HepG2 (cell line): ENCODE results near the gene AKAP1. TPM values are rescaled to one million over a fixed set of nuclear protein-coding genes. Genes with fewer than 3 reads are reported as not detected.
A peak's percentile ranks its signal among the peaks of the same experiment; 100 is the strongest.

ENCODE experiments used
- ARID3A ChIP-seq: IDR thresholded peaks from 2 replicates; pipeline ENCODE4 v1.6.1; 2012; ENCODE audit warnings: low read depth, low read length, improper control_type of control experiment
- CBX5 ChIP-seq: sonication (generic); formaldehyde crosslinking; IDR thresholded peaks from 2 replicates; pipeline ENCODE4 v1.4.0; 2020; ENCODE audit warnings: missing genetic modification reagents, borderline replicate concordance
- IRX3 ChIP-seq: sonication (generic); formaldehyde crosslinking; IDR thresholded peaks from 2 replicates; pipeline ENCODE4 v1.8.1; 2023; ENCODE audit warnings: mild to moderate bottlenecking, low read depth, missing genetic modification reagents, borderline replicate concordance
- KDM5B ChIP-seq: sonication (generic); formaldehyde crosslinking; IDR thresholded peaks from 2 replicates; pipeline ENCODE4 v1.4.0; 2020; ENCODE audit warnings: missing genetic modification reagents, mild to moderate bottlenecking, borderline replicate concordance
- MED8 ChIP-seq: sonication (generic); formaldehyde crosslinking; IDR thresholded peaks from 2 replicates; pipeline ENCODE4 v1.8.1; 2023; ENCODE audit warnings: mild to moderate bottlenecking, missing genetic modification reagents; ENCODE audit not compliant: insufficient replicate concordance
- NBN ChIP-seq: fragments of 450-650 bp; conservative IDR thresholded peaks from 2 replicates; pipeline ENCODE4 v1.6.1; 2017
- NFE2 ChIP-seq: sonication (generic); formaldehyde crosslinking; IDR thresholded peaks from 2 replicates; pipeline ENCODE4 v1.4.0; 2020; ENCODE audit warnings: missing genetic modification reagents
- PHB2 ChIP-seq: fragments of 450-650 bp; IDR thresholded peaks from 2 replicates; pipeline ENCODE4 v1.6.1; 2018; ENCODE audit not compliant: partially characterized antibody
- PPARG ChIP-seq: conservative IDR thresholded peaks from 2 replicates; pipeline ENCODE4 v1.6.1; 2016; ENCODE audit warnings: missing biosample characterization, missing genetic modification reagents
- SKIL ChIP-seq: sonication (generic); formaldehyde crosslinking; IDR thresholded peaks from 2 replicates; pipeline ENCODE4 v1.8.0; 2022; ENCODE audit warnings: missing genetic modification reagents, mild to moderate bottlenecking, moderate library complexity, borderline replicate concordance
- TRAFD1 ChIP-seq: sonication (generic); formaldehyde crosslinking; IDR thresholded peaks from 2 replicates; pipeline ENCODE4 v1.5.1; 2020; ENCODE audit warnings: missing genetic modification reagents, mild to moderate bottlenecking, borderline replicate concordance
- U2AF2 ChIP-seq: fragments of 200-400 bp; formaldehyde crosslinking; IDR thresholded peaks from 2 replicates; pipeline ENCODE4 v1.6.1; 2017; ENCODE audit warnings: low read depth, mild to moderate bottlenecking, low read length
- XRCC5 ChIP-seq: fragments of 200-400 bp; formaldehyde crosslinking; optimal IDR thresholded peaks from 2 replicates; pipeline ENCODE3; 2017; ENCODE audit warnings: mild to moderate bottlenecking, low read length
- ZBTB25 ChIP-seq: IDR thresholded peaks from 2 replicates; pipeline ENCODE4 v1.6.1; 2018; ENCODE audit warnings: missing genetic modification reagents
- ZZZ3 ChIP-seq: sonication (generic); formaldehyde crosslinking; IDR thresholded peaks from 2 replicates; pipeline ENCODE4 v1.4.0; 2020; ENCODE audit warnings: missing genetic modification reagents, mild to moderate bottlenecking, borderline replicate concordance
- polyA plus RNA-seq, 8 experiments: library from polyadenylated mRNA; depleted of rRNA in 3 of 8; stranded (reverse) in 7 of 8; unstranded in 1 of 8; fragments of >200 nt; fragmentation: Illumina TruSeq in 4 of 8; extraction: Trizol in 4 of 8; gene quantifications; 2 replicates each; pipeline versions ENCODE4 v1.2.1 to v1.2.3, GENCODE V29; 2011 to 2016; ENCODE audit warnings: low read depth in 4 of 8, missing spikeins in 1 of 8, mixed read lengths in 1 of 8; ENCODE audit not compliant: insufficient read depth in 1 of 8
- total RNA-seq, 5 experiments: library from RNA; depleted of rRNA; stranded (reverse); fragments of >200 nt; fragmentation: Illumina TruSeq; extraction: Trizol; gene quantifications; 2 replicates each; pipeline ENCODE4 v1.2.3, GENCODE V29; 2016; ENCODE audit warnings: low read depth in 1 of 5
- TF ChIP-seq, protein P1 (sequence below), 2 experiments: sonication (generic) in 1 of 2; formaldehyde crosslinking in 1 of 2; IDR thresholded peaks; 2 replicates each; pipeline versions ENCODE4 v1.4.0 to v1.6.1; 2018 to 2020; ENCODE audit warnings: missing genetic modification reagents in 2 of 2, borderline replicate concordance in 1 of 2, low read depth in 1 of 2, mild to moderate bottlenecking in 1 of 2, missing biosample characterization in 1 of 2
- TF ChIP-seq, protein P2 (sequence below): IDR thresholded peaks from 2 replicates; pipeline ENCODE4 v1.6.1; 2016; ENCODE audit warnings: missing compliant biosample characterization, missing genetic modification reagents, borderline replicate concordance

Gene AKAP1
- total and polyA plus RNA-seq, 2 of the 13 experiments (the other 11 are each of a cell fraction or from before 2014, with no cell fraction given) = 101 to 131 TPM

DNA sequence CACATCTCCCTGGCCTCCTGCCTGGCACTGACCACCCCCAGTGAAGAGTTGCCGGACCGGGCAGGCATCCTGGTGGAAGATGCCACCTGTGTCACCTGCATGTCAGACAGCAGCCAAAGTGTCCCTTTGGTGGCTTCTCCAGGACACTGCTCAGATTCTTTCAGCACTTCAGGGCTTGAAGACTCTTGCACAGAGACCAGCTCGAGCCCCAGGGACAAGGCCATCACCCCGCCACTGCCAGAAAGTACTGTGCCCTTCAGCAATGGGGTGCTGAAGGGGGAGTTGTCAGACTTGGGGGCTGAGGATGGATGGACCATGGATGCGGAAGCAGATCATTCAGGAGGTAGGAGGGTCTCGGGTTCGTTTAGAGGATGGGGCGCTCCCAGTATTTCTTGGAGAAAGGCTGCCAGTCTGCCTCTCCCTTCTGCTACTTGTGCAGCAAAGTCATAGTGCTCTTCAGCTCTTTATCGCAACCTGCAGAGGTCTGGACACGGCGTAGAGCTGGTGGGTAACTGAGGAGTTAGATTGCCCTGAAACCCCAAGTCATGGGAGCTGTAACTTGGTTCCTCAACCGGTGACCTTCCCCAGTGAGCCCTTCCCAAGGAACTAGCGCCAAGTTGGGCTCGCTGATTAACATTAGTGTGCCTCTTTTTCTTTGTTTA, 21.9 kb downstream of the AKAP1 start (continued):
- TF ChIP-seq TRAFD1 (CRISPR knock-in tag) = no peak
- TF ChIP-seq ARID3A = no peak
- TF ChIP-seq CBX5 (CRISPR knock-in tag) = 0 out of 2 replicates have a peak, but pooled peaks have one; percentile 0
- TF ChIP-seq XRCC5 = no peak
- no peak for TF ChIP-seq SKIL (CRISPR knock-in tag)
- TF ChIP-seq PHB2 = no peak
- no peak for TF ChIP-seq PPARG (CRISPR knock-in tag)
- TF ChIP-seq IRX3 (CRISPR knock-in tag) = no peak
- TF ChIP-seq, protein P1, sequence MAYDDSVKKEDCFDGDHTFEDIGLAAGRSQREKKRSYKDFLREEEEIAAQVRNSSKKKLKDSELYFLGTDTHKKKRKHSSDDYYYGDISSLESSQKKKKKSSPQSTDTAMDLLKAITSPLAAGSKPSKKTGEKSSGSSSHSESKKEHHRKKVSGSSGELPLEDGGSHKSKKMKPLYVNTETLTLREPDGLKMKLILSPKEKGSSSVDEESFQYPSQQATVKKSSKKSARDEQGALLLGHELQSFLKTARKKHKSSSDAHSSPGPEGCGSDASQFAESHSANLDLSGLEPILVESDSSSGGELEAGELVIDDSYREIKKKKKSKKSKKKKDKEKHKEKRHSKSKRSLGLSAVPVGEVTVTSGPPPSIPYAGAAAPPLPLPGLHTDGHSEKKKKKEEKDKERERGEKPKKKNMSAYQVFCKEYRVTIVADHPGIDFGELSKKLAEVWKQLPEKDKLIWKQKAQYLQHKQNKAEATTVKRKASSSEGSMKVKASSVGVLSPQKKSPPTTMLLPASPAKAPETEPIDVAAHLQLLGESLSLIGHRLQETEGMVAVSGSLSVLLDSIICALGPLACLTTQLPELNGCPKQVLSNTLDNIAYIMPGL (CRISPR knock-in tag; IDR thresholded peaks at IDR 0.05; ENCODE audit: borderline replicate concordance in 1 of 2, low read depth in 1 of 2) = 0 out of 4 replicates have a peak, but pooled peaks of 1 of the 2 experiments have one; percentile 5
- TF ChIP-seq, protein P2, sequence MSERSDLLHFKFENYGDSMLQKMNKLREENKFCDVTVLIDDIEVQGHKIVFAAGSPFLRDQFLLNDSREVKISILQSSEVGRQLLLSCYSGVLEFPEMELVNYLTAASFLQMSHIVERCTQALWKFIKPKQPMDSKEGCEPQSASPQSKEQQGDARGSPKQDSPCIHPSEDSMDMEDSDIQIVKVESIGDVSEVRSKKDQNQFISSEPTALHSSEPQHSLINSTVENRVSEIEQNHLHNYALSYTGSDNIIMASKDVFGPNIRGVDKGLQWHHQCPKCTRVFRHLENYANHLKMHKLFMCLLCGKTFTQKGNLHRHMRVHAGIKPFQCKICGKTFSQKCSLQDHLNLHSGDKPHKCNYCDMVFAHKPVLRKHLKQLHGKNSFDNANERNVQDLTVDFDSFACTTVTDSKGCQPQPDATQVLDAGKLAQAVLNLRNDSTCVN (CRISPR knock-in tag) = no peak
- no peak for TF ChIP-seq ZBTB25 (CRISPR knock-in tag)
- no peak for TF ChIP-seq NFE2
- TF ChIP-seq U2AF2 = no peak
- 0 out of 2 replicates have a peak, but pooled peaks have one; percentile 13 for TF ChIP-seq ZZZ3 (CRISPR knock-in tag)
- TF ChIP-seq KDM5B = peak; percentile 33; the same call in 1 of the 2 replicates
- peak; percentile 49 for TF ChIP-seq MED8 (CRISPR knock-in tag)
- no peak for TF ChIP-seq NBN
